Breast epithelium (tissue), 4 donors: ENCODE measurements around the gene DUSP9. TPM values are rescaled to one million over a fixed set of nuclear protein-coding genes. Genes with fewer than 3 reads are reported as not detected.

Experiments
- DNase-seq, 2 donors: peaks; one replicate each; pipeline ENCODE4 v3.0.0-alpha.2; 2019; ENCODE audit warnings: low spot score in 2 of 2
- H3K27ac ChIP-seq, 2 donors: fragments of 200-600 bp; sonication (generic) in 1 of 2; one replicate each; pipeline ENCODE4 v1.5.1; 2016 to 2019; ENCODE audit warnings: mild to moderate bottlenecking in 1 of 2
- H3K27me3 ChIP-seq, 2 donors: fragments of 200-600 bp; sonication (generic) in 1 of 2; one replicate each; pipeline versions ENCODE4 v1.5.1 to v1.6.0; 2017 to 2019; ENCODE audit warnings: control low read depth in 1 of 2, mild to moderate bottlenecking in 1 of 2
- H3K36me3 ChIP-seq: fragments of 200-600 bp; one replicate; pipeline ENCODE4 v1.5.1; 2019
- H3K4me1 ChIP-seq, 2 donors: fragments of 200-600 bp; sonication (generic); one replicate each; pipeline ENCODE4 v1.5.1; 2016 to 2019; ENCODE audit warnings: control low read depth in 1 of 2
- H3K4me3 ChIP-seq, 3 donors: fragments of 200-600 bp; sonication (generic); 1 replicate in 2 of 3; 2 replicates in 1 of 3; pipeline ENCODE4 v1.5.1; 2016 to 2019; ENCODE audit warnings: mild to moderate bottlenecking in 3 of 3, moderate library complexity in 2 of 3
- H3K9me3 ChIP-seq, 2 donors: fragments of 200-600 bp; sonication (generic) in 1 of 2; one replicate each; pipeline ENCODE4 v1.5.1; 2016 to 2019; ENCODE audit warnings: control low read depth in 1 of 2
- POLR2A ChIP-seq: fragments of 450-650 bp; IDR thresholded peaks from one replicate; pipeline ENCODE4 v1.6.1; 2016; ENCODE audit warnings: antibody characterized with exemption, mild to moderate bottlenecking, moderate library complexity
- POLR2AphosphoS5 ChIP-seq, 3 donors: sonication (generic); formaldehyde crosslinking; IDR thresholded peaks; one replicate each; pipeline ENCODE4 v1.6.1; 2017; ENCODE audit warnings: antibody characterized with exemption in 3 of 3
- intact Hi-C: fragments of 100-400 bp; cut with DNase I; formaldehyde crosslinking; loops from one replicate; pipeline ENCODE4 v1.15.1; 2023; ENCODE audit warnings: low total_unique reads
- total RNA-seq, 3 donors: library from RNA; depleted of rRNA; stranded (reverse); fragments of >200 nt; gene quantifications; one replicate each; pipeline ENCODE4 v1.1.0, GENCODE V29; 2016
- TF ChIP-seq, protein P1 (sequence below), 3 donors: fragments of 450-650 bp; IDR thresholded peaks; one replicate each; pipeline ENCODE4 v1.5.1; 2016 to 2017; ENCODE audit warnings: antibody characterized with exemption in 3 of 3, mild to moderate bottlenecking in 3 of 3, moderate library complexity in 3 of 3

Gene DUSP9
- total RNA-seq, 3 donors from 2014 or later, result 0.33 to 0.73 TPM; not detected in 1

DNA sequence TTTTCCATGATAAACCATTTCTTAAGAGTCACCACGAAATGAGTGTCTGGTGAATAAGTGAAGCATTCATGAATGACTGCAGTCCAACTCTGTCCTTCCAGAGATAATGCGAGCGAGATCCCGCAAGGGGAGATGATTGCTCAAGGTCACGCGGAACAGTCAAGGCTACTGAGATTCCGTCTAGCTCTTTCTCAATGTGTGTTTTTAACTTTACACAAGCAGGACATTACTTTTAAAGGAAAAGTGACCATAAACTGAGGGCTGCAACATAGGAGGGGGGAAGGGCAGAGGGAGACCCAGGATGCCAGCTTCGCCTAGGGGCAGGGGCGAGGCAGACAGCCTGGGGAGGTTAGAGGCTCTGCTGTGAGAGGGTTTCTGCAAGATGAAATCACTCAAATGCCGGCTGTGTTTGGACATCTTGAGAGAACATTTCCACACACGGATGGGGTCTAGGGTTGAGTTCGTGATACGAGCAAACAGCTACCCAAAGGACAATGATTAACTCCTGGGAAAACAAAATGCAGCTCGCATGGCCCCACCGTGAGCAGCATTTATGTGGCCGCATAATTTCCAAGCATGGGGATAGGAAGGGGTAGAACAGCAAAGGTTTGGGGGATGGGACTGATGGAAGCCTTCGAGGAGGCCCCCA, 24.2 kb upstream of the DUSP9 start:
- no peak overlapping the region for H3K4me3 ChIP-seq
- intact Hi-C loops, result no loop called here
- TF ChIP-seq POLR2AphosphoS5 (IDR thresholded peaks at IDR 0.05) (no peak), POLR2A (no peak)
- TF ChIP-seq, protein P1, sequence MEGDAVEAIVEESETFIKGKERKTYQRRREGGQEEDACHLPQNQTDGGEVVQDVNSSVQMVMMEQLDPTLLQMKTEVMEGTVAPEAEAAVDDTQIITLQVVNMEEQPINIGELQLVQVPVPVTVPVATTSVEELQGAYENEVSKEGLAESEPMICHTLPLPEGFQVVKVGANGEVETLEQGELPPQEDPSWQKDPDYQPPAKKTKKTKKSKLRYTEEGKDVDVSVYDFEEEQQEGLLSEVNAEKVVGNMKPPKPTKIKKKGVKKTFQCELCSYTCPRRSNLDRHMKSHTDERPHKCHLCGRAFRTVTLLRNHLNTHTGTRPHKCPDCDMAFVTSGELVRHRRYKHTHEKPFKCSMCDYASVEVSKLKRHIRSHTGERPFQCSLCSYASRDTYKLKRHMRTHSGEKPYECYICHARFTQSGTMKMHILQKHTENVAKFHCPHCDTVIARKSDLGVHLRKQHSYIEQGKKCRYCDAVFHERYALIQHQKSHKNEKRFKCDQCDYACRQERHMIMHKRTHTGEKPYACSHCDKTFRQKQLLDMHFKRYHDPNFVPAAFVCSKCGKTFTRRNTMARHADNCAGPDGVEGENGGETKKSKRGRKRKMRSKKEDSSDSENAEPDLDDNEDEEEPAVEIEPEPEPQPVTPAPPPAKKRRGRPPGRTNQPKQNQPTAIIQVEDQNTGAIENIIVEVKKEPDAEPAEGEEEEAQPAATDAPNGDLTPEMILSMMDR (IDR thresholded peaks at IDR 0.05), result no peak
- H3K27ac ChIP-seq, result no peak overlapping the region
- no peaks in the 10 kb centered on the region for H3K9me3 ChIP-seq
- peaks cover 0 to 75% of the 10 kb centered on the region in 2 donors for H3K27me3 ChIP-seq
- DNase-seq, result no peak
- H3K4me1 ChIP-seq, result no peaks in the 10 kb centered on the region
- H3K36me3 ChIP-seq, result no peaks in the 10 kb centered on the region

DNA sequence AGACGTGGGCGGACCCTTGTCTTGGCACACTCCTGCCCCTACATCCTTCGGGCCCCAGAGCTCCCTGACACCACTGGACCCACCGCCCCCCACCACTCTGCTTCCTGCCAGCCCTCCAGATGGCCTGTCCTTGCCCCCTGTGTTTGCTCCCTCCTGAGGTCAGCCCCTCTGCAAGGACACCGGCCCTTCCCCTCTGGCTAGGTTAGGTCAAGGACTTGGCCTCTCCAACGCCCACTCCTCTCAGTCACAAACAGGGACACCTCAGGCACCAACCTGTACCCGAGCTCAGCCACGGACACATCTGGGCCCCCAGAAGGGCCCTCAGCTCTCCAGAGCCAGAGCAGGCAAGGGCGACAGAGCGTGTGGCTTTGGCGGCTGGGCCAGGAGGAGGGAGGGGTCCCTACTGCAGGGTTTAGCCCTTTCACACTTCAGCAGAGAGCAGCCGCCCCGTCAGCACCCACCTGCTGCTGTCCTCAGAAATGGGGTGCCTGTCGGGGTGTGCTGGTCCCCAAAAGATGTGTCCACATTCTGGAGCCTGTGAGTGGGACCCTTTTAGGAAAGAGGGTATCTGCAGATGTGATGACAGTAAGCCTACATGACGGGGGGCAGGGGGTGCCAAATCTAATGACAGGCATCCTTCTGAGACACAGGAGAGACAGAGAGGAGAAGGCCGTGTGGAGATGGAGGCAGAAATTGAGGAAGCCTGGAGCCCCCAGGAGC, 23.5 kb upstream of the DUSP9 start:
- H3K27me3 ChIP-seq, result peaks cover 0 to 75% of the 10 kb centered on the region in 2 donors
- H3K4me3 ChIP-seq, result no peak overlapping the region
- H3K4me1 ChIP-seq, result no peaks in the 10 kb centered on the region
- TF ChIP-seq POLR2AphosphoS5 (IDR thresholded peaks at IDR 0.05) (no peak), POLR2A (no peak)
- intact Hi-C loops, result no loop called here
- no peaks in the 10 kb centered on the region for H3K36me3 ChIP-seq
- H3K27ac ChIP-seq, result no peak overlapping the region
- H3K9me3 ChIP-seq, result no peaks in the 10 kb centered on the region
- no peak for DNase-seq

DNA sequence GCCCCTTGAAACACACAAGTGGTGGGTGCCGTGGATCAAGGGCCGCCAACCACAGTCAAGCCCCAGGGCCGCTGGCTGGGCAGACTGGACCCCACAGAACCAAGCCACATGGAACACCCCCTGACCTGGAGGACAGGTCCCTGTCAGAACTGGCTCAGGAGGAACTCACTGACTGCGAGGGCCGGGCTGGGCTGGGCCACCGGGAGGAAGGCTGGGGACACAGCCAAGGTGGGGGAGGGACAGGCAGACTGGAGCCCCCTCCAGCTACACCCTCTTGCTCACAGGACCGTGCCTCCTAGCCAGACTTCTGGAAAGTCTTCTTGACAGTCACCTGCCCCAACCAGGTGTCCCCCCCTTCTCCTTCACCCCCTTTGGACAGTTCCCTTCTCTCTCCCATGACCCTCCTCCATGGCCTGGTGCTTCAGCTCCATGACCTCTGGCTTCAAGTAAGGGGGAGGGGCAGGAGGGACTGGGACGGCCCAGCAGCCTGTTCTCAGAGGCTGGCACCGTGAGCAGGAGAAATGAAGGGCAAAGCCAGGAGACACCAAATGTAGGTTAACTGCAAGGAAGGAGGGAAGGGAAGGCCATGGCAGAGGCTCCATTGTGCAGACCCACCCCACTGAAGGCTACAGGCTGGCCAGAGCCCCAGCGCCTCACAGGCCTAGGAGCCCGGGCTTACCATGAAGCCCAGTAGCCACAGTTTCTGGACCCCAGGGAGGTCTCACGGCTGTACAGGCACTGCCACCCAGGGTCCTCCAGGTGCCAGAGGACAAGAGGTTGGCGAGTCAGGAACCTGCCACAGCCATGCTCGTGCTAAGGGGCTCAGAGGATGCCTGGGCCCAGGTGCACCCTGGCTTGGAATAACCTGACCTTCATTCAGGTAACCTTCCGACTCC, 22.6 kb upstream of the DUSP9 start:
- Histone ChIP-seq H3K27me3 (peaks cover 0 to 78% of the 10 kb centered on the region in 2 donors), H3K9me3 (no peaks in the 10 kb centered on the region), H3K4me1 (no peaks in the 10 kb centered on the region), H3K36me3 (no peaks in the 10 kb centered on the region), H3K4me3 (no peak overlapping the region), H3K27ac (no peak overlapping the region)
- intact Hi-C loops, result no loop called here
- TF ChIP-seq, protein P1 (IDR thresholded peaks at IDR 0.05), result no peak
- TF ChIP-seq POLR2AphosphoS5 (IDR thresholded peaks at IDR 0.05), result no peak
- TF ChIP-seq POLR2A, result no peak
- DNase-seq, result no peak

DNA sequence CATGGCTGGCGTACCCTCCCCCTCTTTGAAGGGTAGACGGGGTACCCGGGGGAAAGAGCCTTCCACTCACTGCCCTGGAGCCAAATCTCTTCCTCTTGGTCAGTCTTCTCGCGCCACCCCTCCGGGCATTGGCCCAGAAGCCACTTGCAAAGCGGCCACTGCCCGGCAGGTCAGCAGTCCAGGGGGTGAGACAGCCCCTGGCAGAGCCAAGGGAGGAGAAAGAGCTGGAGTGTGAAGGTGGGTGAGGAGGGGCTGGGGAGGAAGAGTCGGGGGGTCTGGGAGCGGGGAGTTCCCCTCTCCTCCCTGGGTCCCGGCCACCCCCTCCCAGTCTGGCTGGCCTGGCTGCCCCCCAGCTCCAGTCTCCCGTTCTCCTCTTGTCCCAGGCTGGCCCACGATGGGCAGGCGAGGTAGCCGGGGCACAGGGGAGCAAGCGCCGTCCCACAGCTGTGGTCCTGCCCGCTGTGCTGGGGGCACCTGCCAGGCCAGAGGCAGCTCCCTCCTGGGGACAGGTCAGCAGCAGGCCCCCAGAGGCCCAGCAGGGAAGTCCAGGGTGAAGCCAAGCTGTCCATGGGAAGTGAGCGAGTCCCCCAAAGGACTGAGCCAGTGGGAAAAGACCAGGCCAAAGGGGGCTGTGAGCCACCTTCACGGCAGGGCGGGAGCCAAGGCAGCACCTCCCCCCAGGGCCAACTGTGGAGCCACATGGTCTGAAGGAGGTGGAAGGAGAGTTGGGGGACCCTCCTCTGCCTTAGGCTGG, 21.6 kb upstream of the DUSP9 start:
- Histone ChIP-seq H3K27ac (no peak overlapping the region), H3K27me3 (peaks cover 0 to 73% of the 10 kb centered on the region in 2 donors), H3K9me3 (no peaks in the 10 kb centered on the region), H3K36me3 (no peaks in the 10 kb centered on the region), H3K4me3 (no peak overlapping the region), H3K4me1 (no peaks in the 10 kb centered on the region)
- intact Hi-C loops, result no loop called here
- TF ChIP-seq, protein P1 (IDR thresholded peaks at IDR 0.05), result no peak
- no peak for TF ChIP-seq POLR2A
- no peak for DNase-seq

DNA sequence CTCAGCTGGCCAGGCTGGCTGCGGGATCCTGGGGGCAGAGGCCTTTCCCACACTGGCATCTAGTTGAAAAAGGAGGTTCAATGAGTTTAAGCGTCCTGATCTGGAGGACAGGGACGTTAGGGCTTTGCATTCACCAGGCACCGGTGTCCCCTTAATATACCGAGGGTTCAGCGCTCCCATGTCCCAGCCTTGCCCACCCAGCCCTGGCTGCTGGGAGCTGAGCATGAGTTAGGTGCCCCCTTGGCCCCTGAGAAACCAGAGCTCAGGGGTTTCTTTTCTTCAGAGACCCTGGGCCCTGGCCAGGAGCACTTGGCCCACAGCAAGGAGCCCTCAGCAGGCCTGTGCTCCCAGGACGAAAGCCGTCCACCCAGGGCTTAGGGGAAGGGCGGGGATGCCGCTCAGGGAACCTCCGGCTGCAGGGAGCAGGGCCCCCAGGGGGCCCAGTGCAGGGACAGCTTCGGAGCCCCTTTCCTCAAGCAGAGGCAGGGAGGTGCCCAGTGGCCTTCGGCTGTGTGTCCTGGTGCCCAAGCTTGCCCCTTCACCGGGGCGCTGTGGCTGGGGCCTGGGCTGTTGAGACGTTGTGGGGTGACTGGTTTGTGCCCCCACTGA, 20.9 kb upstream of the DUSP9 start:
- Histone ChIP-seq H3K27ac (no peak overlapping the region), H3K27me3 (peaks cover 0 to 73% of the 10 kb centered on the region in 2 donors), H3K36me3 (no peaks in the 10 kb centered on the region), H3K9me3 (peaks cover 0 to 2% of the 10 kb centered on the region in 2 donors), H3K4me1 (no peaks in the 10 kb centered on the region), H3K4me3 (no peak overlapping the region)
- DNase-seq, result no peak
- TF ChIP-seq POLR2A (no peak), POLR2AphosphoS5 (IDR thresholded peaks at IDR 0.05) (no peak)
- TF ChIP-seq, protein P1 (IDR thresholded peaks at IDR 0.05), result no peak
- intact Hi-C loops, result no loop called here
